ENCODE data around the gene LRRC2.

DNA sequence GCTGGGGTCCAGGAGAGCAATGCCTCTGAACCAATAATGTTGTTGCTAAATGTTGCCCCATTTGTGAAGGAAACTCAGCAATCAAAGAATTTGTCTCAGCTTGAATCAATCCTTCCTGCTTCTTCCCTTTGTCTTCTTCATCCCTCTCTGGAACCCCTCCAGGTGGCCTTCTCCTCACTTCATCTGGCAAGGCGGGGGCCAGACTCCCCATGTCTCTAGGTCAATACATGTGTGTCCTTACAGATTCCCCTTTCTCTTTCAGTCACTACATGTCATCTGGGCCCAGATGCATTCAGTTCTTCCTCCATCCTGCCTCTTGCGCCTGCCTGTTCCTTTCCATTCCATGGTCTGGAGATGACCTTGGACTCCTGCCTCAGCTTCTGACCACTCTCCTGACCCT, 93.4 kb downstream of the LRRC2 start:
- TF ChIP-seq CTCF (IDR thresholded peaks at IDR 0.05) (no peak), POLR2AphosphoS5 (IDR thresholded peaks at IDR 0.05) (no peak), EP300 (IDR thresholded peaks at IDR 0.05) (no peak)
